Right atrium auricular region (tissue), 2 donors: ENCODE data around the gene LRP1B. TPM values are rescaled to one million over a fixed set of nuclear protein-coding genes. Genes with fewer than 3 reads are reported as not detected.

Experiments used
- DNase-seq: peaks from one replicate; pipeline ENCODE4 v3.0.0-alpha.2; 2019; ENCODE audit warnings: low spot score
- H3K27ac ChIP-seq, 2 donors: fragments of 200-600 bp; sonication (generic); 1 replicate in 1 of 2; 2 replicates in 1 of 2; pipeline ENCODE4 v1.5.1; 2016 to 2019
- H3K27me3 ChIP-seq, 2 donors: fragments of 200-600 bp; sonication (generic); one replicate each; pipeline versions ENCODE4 v1.5.1 to v1.6.0; 2017 to 2019
- H3K36me3 ChIP-seq: fragments of 200-600 bp; sonication (generic); one replicate; pipeline ENCODE4 v1.5.1; 2016
- H3K4me1 ChIP-seq, 2 donors: fragments of 200-600 bp; sonication (generic); one replicate each; pipeline versions ENCODE4 v1.5.1 to v1.6.0; 2017 to 2019
- H3K4me3 ChIP-seq, 2 donors: fragments of 200-600 bp; sonication (generic); 1 replicate in 1 of 2; 2 replicates in 1 of 2; pipeline ENCODE4 v1.5.1; 2017 to 2019; ENCODE audit warnings: mild to moderate bottlenecking in 1 of 2, moderate library complexity in 1 of 2
- H3K9me3 ChIP-seq, 2 donors: fragments of 200-600 bp; sonication (generic); one replicate each; pipeline ENCODE4 v1.5.1; 2019
- CTCF ChIP-seq, 2 donors: fragments of 200-600 bp; sonication (generic); IDR thresholded peaks; one replicate each; pipeline ENCODE4 v1.5.1; 2019; ENCODE audit warnings: antibody characterized with exemption in 2 of 2
- total RNA-seq, 2 donors: library from RNA; depleted of rRNA; stranded (reverse); fragments of >200 nt; gene quantifications; one replicate each; pipeline ENCODE4 v1.1.0, GENCODE V29; 2016

LRP1B gene
- total RNA-seq, 2 donors from 2014 or later, result 0.44 to 0.47 TPM

DNA sequence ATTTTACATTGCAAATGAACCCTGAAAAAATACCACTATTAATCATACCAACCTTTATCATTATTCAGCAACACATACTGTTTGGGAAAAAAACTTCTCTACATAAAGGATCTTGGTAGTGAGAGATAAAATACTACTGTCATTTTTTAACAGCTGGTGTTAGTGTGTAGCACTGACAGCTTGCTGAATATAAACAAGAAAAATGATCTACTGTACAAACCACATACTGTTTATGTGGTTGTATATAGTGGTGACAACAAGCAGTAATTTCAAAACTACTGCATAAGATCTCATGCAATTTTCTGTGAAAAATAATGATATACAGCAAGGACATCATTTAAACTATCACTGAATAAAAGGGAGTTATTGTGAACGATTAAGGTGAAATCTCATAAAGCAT is 601.2 kb downstream of the LRP1B start:
- no peak for TF ChIP-seq CTCF (IDR thresholded peaks at IDR 0.05)
- Histone ChIP-seq H3K4me1 (no peaks in the 10 kb centered on the region), H3K4me3 (no peak overlapping the region), H3K9me3 (no peaks in the 10 kb centered on the region), H3K27me3 (no peaks in the 10 kb centered on the region), H3K36me3 (no peaks in the 10 kb centered on the region), H3K27ac (no peak overlapping the region)
- DNase-seq, result no peak

- H3K36me3 ChIP-seq, result no peaks in the 10 kb centered on the region
- DNase-seq, result no peak
- no peaks in the 10 kb centered on the region for H3K4me1 ChIP-seq
- no peak for TF ChIP-seq CTCF (IDR thresholded peaks at IDR 0.05)
- no peaks in the 10 kb centered on the region for H3K27me3 ChIP-seq
- no peak overlapping the region for H3K27ac ChIP-seq
- H3K4me3 ChIP-seq, result no peak overlapping the region
- no peaks in the 10 kb centered on the region for H3K9me3 ChIP-seq
Measured at GRCh38 chr2:141528990-141529389, 601.8 kb downstream of the LRP1B start.

DNA sequence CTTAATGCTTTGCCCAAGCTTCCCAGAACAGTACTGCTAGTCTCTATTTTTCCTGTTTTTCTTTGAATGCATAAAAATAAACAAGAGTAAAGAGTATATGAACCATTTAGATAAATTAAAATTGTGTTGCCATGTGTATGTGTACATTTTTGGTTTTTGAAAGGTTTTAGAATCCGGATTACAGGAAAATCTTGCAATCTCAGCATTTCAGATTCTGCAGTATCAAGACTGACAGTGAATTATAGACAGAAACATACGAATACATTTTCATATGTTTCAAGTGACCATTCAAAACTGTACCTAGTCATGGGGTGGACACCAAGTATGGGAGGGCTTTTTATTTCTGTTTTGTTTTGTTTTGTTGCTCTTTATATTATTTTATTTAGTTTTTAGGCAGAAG is 604.1 kb downstream of the LRP1B start:
- no peak for DNase-seq
- Histone ChIP-seq H3K4me1 (no peaks in the 10 kb centered on the region), H3K36me3 (no peaks in the 10 kb centered on the region), H3K27me3 (no peaks in the 10 kb centered on the region), H3K27ac (no peak overlapping the region), H3K9me3 (no peaks in the 10 kb centered on the region), H3K4me3 (no peak overlapping the region)
- no peak for TF ChIP-seq CTCF (IDR thresholded peaks at IDR 0.05)

GRCh38 chr2:141524777-141525176 is 606.0 kb downstream of the LRP1B start:
- Histone ChIP-seq H3K27me3 (no peaks in the 10 kb centered on the region), H3K36me3 (no peaks in the 10 kb centered on the region), H3K27ac (no peak overlapping the region), H3K9me3 (no peaks in the 10 kb centered on the region), H3K4me1 (no peaks in the 10 kb centered on the region), H3K4me3 (no peak overlapping the region)
- TF ChIP-seq CTCF (IDR thresholded peaks at IDR 0.05), result no peak
- DNase-seq, result no peak

GRCh38 chr2:141523199-141523598 is 607.6 kb downstream of the LRP1B start:
- Histone ChIP-seq H3K4me3 (no peak overlapping the region), H3K36me3 (no peaks in the 10 kb centered on the region), H3K4me1 (no peaks in the 10 kb centered on the region), H3K9me3 (no peaks in the 10 kb centered on the region), H3K27ac (no peak overlapping the region), H3K27me3 (no peaks in the 10 kb centered on the region)
- no peak for DNase-seq
- TF ChIP-seq CTCF (IDR thresholded peaks at IDR 0.05), result no peak

DNA sequence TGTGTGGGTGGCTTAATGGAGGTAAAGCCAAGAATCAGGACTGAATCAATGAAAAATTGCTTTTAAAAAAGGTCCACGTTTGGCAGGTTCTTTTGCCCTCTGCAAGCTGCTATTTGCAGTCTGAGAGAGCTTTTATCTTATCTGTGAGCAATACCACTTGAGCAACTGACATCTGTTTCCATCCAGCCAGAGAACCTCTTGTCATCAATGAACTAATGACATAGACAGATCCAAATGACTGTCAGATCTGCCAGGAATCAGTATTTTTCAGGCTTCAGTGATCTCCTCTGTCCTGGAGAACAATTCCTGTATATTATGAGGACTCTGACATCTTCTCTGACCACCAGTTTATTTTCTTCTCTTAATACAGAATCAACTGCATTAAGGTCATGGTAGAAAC is 608.1 kb downstream of the LRP1B start:
- no peak overlapping the region for H3K27ac ChIP-seq

More for the DNA sequence above, 608.1 kb downstream of the LRP1B start:
- TF ChIP-seq CTCF (IDR thresholded peaks at IDR 0.05), result no peak
- Histone ChIP-seq H3K27me3 (no peaks in the 10 kb centered on the region), H3K4me1 (no peaks in the 10 kb centered on the region), H3K36me3 (no peaks in the 10 kb centered on the region), H3K9me3 (no peaks in the 10 kb centered on the region), H3K4me3 (no peak overlapping the region)
- no peak for DNase-seq
